Endometrial microvascular endothelial cells (primary cell): ENCODE results near the gene FGD3. TPM values are rescaled to one million over a fixed set of nuclear protein-coding genes. Genes with fewer than 3 reads are reported as not detected.

Source experiments
- in situ Hi-C: cut with HindIII; loops from 2 replicates; pipeline ENCODE4 v1.10.0; 2017; ENCODE audit warnings: low sequenced_read_pairs, low pct_unique_long_range_greater_than_20kb; ENCODE audit errors: inconsistent ontology term
- total RNA-seq: library from RNA; depleted of rRNA; stranded (reverse); fragments of >200 nt; gene quantifications from one replicate; pipeline ENCODE4 v1.2.3, GENCODE V29; 2015; ENCODE audit errors: inconsistent ontology term

Gene FGD3
- total RNA-seq, 1 donor from 2014 or later = not detected

DNA sequence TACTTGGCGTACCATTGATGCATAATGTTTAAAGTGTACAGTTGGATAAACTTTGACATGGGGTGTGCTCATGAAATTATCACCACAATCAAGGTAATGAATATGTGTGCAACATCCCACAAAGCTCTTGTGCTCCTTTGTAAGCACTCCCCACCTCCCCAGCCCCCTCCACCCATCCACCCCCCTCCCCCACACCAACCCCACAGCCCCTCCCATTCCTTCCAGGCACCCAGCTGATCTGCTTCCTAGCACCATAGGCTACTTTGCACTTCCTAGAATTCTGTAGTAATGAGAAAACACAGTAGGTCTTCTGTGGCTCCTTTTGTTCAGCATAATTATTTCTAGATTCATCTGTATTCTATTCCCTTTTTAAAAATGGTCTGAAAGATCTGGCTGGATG is 24.5 kb downstream of the FGD3 start:
- in situ Hi-C loops = no loop called here

DNA sequence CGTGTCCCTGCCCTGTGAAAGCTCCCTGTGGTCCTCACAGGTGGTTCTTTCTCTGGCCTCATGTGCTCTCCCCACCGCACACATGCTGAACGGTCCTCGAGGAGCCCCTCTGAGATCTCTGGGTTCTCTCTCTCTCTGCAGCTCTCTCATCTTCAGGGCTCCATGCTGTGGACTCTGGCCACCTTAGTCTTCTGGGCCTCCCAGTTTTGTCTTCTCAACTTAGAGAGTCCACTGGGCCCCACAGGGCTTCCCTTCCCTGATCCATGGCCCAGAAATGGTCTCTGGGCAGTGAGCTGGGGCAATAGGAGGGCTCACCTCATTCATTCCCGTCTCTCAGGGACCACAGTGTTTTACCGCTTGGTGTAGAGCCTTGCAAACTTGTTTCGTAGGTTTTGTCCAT is 26.4 kb downstream of the FGD3 start:
- in situ Hi-C loops = no loop called here

GRCh38 chr9:92974161-92974661 is 26.9 kb downstream of the FGD3 start:
- in situ Hi-C loops = no loop called here

GRCh38 chr9:92974761-92975755 is 27.7 kb downstream of the FGD3 start:
- in situ Hi-C loops = no loop called here

DNA sequence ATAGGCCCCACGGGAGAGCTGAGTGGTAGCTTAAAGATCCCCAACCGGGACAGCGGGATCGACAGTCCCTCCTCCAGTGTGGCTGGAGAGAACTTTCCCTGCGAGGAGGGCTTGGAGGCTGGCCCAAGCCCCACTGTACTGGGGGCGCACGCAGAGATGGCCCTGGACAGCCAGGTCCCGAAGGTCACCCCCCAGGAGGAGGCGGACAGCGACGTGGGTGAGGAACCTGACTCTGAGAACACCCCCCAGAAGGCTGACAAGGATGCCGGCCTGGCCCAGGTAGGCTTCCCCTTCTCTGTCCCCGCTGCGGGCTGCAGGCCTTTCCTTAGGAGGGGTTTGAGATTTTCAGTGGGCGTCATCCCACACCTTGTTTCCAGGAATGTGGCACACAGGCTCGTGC is 29.1 kb downstream of the FGD3 start:
- in situ Hi-C loops = no loop called here

DNA sequence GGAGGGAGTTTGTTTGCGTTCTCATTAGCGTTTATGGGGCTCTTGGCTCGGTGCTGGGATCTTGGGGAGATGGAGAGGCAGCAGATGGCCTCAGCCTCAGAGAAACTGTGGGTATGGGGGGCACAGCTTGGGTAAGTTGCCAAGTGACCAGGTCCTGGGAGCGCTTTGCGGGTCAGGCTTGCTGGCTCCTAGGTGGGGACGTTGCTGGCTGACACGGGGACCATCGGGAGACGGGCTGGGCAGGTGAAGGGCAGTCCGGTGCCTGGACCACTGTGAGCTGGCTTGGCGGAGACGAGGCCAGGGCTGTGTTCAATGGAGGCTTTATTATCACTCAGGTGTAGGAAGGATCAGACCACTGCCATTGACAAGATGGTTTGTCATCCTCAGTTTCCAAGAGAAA is 30.0 kb downstream of the FGD3 start:
- in situ Hi-C loops = no loop called here

DNA sequence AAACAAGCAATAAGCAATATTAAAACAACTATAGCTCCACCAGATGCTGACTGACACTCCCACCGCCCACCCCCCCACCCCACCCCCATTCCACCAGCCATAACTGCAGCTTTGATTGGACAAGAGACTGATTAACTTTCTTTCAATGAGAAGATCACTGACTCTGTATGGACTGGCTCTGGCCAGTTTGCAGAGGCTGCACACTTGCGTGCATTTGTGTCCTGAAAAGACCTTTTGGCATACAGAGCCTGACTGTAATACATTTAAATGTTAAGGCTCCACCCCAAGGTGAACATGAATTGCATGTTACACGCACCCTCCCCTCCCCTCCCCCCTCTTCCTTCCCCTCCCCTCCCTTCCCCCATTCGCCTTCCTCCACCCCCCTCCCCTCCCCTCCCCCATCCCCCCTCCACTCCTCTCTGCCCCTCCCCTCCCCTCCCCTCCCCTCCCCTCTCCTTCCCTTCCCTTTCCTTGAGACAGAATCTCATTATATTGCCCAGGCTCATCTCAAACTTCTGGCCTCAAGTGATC is 31.1 kb downstream of the FGD3 start:
- in situ Hi-C loops = no loop called here

DNA sequence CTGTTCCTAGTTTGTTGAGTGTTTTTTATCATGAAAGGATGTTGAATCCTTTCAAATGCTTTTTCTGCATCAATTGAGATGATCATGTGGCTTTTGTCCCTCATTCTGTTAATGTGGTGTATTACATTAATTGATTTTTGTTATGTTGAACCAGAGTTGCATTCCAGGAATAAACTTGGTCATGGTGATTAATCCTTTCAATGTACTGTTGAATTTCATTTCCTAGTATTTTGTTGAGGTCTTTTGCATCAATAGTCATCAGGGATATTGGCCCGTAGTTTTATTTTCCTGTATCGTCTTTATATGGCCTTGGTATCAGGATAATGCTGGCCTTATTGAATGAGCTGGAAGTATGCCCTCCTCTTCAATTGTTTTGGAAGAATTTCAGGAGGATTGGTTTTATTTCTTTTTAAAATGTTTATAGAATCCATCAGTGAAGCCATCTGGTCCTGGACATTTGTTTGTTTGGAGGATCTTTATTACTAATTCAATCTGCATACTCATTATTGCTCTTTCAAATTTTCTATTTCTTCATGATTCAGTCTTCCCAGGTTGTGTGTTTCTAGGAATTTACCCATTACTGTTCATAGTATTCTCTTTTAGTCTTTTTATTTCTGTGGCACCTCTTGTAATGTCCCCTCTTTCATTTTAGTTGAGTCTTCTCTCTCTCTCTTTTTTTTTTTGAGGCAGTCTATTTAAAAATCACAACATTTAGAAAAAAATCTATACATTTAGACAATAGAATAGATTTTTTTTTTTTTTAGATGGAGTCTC is 32.1 kb downstream of the FGD3 start:
- in situ Hi-C loops = no loop called here

DNA sequence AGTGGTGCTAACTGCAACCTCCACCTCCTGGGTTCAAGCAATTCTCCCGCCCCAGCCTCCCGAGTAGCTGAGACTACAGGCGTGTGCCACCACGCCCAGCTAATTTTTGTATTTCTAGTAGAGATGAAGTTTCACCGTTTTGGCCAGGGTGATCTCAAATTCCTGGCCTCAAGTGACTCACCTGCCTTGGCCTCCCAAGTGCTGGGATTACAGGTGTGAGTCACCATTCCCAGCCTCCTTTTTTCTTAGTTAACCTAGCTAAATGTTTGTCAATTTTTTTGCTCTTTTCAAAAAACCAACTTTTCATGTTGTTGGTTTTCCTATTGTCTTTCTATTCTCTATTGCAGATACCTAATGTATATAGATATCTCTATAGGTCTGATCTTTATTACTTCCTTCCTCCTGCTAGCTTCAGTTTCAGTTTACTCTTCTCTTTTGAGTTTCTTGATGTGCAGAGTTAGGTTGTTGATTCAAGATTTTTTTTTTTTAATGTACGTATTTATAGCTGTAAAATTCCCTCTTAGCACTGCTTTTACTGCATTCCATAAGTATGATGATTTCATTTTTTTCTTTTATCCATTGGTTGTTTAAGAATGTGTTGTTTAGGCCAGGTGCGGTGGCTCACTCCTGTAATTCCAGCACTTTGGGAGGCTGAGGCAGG is 32.9 kb downstream of the FGD3 start:
- in situ Hi-C loops = no loop called here

GRCh38 chr9:92982130-92982529 is 34.8 kb downstream of the FGD3 start:
- in situ Hi-C loops = no loop called here

GRCh38 chr9:92983984-92984589 is 36.8 kb downstream of the FGD3 start:
- in situ Hi-C loops = no loop called here

DNA sequence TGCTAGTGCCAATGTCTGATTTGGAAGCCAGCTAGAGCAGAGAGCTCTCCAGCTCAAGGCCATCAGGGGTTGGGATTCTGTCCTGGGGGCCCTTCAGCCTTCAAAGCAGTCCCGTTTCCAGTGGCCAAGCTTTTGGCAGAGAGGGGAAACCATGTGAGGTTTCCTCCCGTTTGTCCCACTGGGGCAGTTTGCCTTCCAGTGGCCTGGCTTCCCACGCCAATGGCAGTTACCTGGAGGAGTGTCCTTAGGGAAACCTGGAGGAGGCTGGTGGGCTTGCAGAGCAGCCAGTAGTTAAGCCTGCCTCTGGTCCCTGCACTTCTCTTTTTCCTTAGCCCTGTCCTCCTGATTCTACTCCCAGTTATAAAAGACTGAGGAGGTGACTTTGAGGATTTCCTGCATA is 37.7 kb downstream of the FGD3 start:
- in situ Hi-C loops = no loop called here

GRCh38 chr9:92986176-92987119 is 39.1 kb downstream of the FGD3 start:
- in situ Hi-C loops = no loop called here

DNA sequence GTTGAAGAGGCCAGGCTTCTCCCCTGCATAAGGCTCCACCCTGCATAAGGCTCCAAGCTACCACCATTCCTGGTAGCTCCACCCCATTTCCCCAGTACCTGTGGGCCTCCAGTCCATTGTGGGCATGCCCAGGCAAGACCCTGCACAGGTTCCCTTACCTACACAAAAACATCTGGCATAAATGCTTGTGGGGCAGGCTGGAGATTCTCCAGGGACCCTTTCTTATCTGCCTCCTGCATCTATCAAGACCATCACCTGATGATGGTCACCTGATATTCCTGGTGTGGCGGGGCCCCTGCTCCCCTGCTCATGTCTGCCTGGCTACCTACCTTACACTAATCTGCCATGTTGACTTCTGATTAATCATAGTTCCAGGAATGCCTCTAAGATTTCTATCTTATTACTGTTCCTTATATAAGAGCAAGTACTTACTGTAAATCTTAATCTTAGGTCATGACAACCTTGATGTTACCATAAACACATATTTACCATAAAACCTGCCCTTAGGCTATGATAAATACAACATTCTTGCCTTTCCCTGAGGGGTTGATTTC is 41.0 kb downstream of the FGD3 start:
- in situ Hi-C loops = no loop called here

GRCh38 chr9:92989561-92989960 is 42.2 kb downstream of the FGD3 start:
- in situ Hi-C loops = no loop called here

GRCh38 chr9:92990461-92990860 is 43.1 kb downstream of the FGD3 start:
- in situ Hi-C loops = no loop called here

DNA sequence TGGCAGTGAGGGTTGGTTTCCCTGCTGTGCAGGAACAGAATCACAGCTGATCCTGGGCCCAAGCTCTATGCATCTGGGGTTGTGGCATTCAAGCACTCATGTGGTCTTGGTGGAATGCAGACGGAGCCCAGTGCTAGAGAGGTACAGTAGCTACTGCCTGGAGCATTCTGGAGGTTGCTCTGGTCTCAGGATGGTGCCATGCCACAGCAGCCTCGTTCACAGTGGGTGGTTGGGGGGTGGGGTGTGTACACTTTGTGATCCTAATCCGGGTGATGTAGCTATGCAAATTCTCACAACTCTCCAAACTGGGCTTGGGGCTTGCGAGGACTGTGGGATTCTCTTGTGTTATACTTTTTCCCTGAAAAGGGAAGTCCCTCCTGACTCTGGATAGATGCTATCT is 45.2 kb downstream of the FGD3 start:
- in situ Hi-C loops = no loop called here
